HT-29 (cell line): ENCODE results near the gene TBC1D2B. TPM values are rescaled to one million over a fixed set of nuclear protein-coding genes. Genes with fewer than 3 reads are reported as not detected.
A peak's percentile ranks its signal among the peaks of the same experiment; 100 is the strongest.
"Not testable (repeated sequence)": the region's sequence is repeated elsewhere in the genome, so short reads cannot be mapped to it uniquely, and the experiment has no call there.

ENCODE experiments used
- DNase-seq: peaks from one replicate; pipeline ENCODE4 v3.0.0-alpha.2; 2015; ENCODE audit warnings: low spot score
- total RNA-seq: library from RNA; depleted of rRNA; stranded (reverse); fragments of >200 nt; shearing (Covaris generic); gene quantifications from 2 replicates; pipeline ENCODE4 v1.2.3, GENCODE V29; 2014

TBC1D2B gene
- total RNA-seq, 1 experiment from 2014 or later, result 20.4 TPM

DNA sequence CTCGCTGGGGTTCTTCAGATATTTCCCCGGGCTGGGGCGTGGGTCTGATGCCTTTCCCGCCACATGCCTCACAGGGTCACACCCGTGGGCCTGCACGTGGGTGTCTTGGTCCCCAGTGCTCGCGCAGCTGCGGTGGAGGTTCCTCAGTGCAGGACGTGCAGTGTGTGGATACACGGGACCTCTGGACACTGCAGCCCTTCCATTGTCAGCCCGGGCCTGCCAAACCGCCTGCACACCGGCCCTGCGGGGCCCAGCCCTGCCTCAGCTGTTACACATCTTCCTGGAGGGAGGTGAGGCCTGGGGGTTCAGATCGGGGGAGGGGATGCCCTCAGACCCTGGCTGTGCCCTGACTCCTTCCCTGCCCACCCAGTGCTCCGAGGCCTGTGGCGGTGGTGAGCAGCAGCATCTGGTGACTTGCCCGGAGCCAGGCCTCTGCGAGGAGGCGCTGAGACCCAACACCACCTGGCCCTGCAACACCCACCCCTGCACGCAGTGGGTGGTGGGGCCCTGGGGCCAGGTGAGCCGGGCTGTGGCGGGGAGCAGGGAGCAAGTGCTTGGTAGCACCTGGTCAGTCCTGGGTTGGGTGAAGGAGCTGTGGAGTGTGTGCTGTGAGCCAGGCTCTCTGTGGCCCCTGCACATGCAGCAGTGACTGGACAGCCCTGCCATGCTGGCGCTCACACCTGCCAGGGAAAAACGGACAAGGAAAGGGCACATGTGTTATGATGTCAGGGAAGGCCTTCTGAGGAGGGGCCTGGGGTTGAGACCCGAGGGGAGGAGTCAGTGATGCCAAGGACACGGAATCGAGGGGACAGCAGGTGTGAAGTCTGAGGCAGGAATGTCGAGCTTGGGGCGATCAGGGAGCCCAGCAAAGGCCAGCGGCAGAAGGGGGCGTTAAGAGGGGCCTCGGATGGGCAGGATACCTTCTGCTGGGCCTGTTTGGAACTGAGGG lies 88.9 kb downstream of the TBC1D2B start:
- no peak for DNase-seq

DNA sequence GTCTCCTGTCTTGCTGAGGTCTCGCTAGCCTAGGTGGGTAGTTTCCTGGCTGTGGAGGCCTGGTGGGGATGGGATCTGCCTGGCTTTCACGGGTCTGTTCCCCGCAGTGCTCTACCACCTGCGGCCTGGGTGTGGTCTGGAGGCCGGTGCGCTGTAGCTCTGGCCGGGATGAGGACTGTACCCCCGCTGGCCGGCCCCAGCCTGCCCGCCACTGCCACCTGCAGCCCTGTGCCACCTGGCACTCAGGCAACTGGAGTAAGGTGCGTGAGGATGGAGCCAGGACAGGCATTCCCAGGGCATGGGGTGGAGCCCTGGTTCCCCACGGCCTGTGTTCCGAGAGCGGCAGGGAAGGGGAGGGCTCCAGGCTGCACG lies 89.8 kb downstream of the TBC1D2B start:
- DNase-seq, result peak; percentile 63

DNA sequence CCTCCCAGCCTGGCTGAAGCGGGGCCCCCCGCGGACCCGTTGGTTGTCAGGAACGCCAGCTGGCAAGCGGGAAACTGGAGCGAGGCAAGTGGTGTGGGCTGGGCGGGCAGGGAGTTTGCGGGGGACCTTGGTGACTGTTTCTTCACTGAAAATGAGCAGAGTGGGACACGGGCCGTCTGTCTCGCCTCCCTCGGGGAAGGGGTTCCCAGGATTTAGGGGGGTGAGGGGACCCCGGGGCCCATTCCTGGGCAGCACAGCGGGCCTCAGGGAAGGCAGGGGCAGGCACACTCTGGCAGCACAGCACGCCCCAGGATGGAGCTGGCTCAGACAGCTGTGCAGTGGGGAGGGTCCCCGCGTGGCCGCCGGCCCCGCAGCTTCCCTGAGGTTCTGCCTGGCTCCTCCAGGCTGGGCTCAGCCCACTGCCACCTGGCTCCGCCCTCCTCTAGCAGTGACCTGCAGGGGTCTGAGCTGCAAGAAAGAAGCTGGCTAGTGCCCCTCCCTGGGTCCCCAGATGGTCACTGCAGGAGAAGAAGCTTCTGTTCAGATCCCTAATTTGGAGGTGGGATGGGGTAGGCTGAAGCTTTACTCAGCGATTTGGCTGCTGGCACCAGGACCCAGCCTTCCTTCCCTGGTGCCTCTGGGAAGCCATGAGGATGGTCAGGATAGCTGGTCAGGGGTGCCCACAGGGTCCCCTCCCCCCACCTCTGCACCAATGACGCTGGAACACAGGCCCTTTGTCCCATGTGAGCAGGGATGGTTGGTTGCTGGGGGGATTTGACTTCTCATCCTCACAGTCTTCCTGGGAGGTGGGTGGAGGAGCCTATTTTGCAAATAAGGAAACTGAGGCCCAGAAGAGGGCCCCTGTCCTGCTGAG lies 90.4 kb downstream of the TBC1D2B start:
- DNase-seq, result no peak

DNA sequence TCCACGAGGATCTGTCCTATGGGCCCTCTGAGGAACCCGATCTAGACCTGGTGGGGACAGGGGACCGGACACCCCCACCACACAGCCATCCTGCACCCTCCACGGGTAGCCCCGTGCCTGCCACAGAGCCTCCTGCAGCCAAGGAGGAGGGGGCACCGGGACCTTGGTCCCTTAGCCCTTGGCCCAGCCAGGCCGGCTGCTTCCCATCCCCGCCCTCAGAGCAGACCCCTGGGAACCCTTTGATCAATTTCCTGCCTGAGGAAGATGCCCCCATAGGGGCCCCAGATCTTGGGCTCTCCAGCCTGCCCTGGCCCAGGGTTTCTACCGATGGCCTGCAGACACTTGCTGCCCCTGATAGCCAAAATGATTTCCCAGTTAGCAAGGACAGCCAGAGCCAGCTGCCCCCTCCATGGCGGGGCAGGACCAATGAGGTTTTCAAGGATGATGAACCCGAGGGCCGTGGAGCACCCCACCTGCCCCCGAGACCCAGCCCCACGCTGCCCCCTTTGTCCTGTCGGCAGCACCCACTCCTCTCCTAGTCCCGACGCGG lies 91.5 kb downstream of the TBC1D2B start:
- DNase-seq, result no peak

DNA sequence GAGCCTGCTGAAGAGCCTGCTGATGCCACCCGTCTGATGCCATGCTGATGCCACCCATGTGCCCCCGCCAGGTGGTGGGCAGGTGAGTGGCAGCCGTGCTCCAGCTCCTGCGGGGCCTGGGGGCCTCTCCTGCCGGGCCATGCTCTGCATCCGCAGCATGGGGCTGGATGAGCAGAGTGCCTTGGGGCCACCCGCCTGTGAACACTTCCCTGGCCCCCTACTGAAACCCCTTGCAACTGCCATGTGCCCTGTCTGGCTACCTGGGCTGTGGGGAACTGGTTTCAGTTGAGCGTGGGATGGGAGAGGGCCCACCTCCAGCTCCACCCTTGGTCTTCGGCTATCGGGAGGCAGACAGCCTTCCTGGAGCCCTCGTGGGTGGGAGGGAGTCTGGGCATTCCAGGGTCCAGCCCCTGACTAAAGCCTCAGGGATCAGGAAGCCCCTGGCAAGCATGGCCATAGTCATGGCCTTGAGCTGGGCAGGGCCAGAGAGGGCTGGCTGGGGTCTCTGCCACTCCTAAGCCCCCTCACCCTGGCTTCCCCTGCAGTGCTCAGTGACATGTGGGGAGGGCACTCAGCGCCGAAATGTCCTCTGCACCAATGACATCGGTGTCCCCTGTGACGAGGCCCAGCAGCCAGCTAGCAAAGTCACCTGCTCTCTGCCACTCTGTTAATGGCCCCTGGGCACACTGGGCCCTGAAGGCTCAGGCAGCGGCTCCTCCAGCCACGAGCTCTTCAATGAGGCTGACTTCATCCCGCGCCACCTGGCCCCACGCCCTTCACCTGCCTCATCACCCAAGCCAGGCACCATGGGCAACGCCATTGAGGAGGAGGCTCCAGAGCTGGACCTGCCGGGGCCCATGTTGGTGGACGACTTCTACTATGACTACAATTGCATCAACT lies 92.2 kb downstream of the TBC1D2B start:
- DNase-seq, result no peak

DNA sequence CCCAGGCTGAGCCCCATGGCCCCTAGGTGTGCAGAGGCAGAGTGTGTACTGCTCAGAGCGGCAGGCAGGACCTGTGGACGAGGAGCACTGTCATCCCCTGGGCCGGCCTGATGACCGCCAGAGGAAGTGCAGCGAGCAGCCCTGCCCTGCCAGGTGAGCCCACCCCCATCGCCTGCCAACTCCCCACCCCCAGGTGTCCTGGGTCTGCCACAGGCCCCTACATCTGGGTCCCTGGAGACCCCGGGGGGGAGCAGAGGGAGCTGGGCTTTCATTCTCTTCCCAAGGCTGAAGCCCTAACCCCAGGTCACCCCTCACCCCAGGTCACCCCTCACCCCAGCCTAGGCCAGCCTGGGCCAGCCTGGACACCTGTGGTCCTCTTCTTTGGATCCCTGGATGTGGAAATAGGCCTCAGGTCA lies 93.1 kb downstream of the TBC1D2B start:
- DNase-seq, result no peak

DNA sequence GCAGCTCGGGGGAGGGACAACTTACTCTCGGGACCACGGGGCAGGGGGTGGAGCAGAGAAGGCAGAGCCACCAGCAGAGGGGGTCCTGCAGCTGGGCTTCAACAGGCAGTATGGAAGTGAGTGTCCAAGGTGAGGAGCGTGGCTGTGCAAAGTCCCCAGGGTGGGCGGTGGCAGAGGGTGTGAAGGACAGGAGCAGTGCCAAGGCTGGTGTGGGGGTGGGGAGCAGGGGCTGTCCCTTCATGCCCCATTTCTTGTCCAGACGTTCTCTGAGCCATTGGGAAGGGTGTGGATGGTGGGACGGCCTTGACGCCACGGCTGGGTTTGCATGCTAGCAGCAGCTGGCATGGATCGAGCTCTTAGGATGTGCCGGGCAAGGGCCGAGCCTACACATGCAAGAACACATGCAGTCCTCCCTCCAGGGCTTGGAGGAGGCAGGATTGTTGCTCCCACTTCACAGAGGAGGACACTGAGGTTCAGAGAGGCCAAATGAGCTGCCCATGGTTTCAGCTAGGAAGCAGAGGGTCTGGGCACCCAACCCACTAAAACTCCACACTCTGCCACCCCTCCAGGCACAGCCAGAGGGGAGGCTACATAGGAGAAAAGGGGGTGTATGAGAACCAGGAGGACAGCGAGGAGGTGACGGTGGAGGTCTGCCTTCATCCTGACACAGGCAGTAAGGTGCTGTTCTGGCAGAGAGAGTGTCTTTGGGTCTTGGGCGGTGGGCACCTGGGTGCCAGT lies 93.6 kb downstream of the TBC1D2B start:
- DNase-seq, result no peak

DNA sequence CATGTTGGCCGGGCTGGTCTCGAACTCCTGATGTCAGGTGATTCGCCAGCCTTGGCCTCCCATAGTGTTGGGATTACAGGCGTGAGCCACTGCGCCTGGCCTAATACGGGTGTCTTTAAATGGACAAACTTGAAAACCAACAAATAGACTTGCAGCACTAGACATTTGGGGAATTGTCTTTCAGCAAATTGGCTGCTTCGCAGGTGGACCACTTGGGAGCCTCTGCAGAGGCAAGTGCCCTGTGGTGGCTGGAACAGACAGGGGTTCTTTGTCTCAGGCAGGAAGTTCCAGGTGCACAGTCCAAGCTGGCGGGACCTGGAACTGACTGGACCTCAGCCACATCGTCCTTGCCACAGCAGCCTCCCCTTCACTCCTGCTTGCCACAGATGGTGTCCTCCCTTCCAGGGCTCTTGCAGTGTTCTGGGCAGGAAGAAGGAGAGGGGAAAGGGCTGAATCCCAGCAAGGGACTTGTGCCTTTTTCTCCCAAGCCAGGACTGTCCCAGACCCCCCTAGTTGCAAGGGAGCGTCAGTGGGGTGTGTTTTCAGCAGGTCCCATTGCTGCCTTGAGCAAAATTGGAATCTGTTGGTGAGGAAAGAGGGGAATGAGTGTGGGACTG lies 94.3 kb downstream of the TBC1D2B start:
- DNase-seq, result no peak

DNA sequence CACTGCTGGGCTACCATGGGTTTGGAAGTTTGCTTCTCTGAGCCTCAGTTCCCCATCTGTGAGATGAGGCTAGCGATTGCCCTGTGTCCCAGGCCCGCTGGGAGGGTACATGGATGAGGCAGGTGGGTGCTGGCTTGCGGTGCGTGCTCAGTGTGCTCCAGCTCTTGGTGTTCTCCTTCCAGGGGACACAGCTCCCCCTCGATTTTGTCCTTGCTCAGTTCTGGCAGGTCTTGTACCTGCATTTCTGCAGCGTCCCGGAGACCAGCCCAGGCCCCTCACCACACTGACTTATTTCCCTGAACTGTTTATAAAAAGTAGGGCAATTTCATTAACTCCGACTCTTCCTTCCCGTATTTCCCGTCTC lies 95.4 kb downstream of the TBC1D2B start:
- no peak for DNase-seq

DNA sequence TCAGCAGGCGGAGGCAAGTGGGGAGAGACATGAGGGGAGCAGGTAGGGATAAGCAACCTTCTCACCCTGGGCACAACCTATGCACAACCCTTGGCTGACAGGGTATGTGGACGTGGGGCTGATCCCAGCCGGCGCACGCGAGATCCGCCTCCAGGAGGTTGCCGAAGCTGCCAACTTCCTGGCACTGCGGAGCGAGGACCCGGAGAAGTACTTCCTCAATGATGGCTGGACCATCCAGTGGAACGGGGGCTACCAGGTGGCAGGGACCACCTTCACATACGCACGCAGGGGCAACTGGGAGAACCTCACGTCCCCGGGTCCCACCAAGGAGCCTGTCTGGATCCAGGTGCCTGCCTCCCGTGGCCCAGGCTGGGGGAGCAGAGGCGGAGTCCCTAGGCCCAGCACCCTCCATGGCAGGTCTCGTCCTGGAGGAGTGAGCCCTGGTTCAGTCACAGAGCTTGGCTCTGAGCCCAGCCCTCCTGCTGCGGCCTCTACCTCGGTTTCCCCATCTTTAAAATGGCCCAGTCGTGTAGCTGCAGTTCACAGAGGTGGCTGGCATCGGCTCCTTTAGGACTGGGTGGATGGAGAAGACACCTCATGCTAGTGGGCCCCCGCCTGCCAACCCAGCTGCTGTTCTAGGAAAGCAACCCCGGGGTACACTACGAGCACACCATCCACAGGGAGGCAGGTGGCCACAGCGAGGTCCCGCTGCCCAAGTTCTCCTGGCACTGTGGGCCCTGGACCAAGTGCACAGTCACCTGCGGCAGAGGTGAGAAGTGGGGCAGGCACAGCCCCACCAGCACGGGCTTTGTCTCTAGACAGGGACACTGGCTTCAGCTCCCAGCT lies 96.0 kb downstream of the TBC1D2B start:
- DNase-seq, result no peak

DNA sequence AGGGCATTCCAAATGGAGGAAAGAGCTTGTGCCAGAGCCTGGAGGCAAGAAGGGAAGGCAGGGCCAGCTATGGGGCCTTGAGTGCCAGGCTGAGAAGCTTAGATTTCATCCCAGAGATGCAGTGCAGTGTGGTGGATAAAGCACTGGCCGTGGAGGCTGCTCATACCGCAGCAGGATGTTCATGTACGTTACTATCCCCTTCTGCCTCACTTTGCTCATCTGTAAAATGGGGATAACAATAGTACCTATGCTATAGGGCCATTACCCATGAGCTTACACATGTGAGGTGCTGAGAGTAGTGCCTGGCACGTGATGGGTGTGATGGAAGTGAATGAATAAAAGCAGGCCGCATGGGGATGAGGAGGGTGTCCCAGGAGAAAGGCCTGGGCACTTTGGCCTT lies 96.8 kb downstream of the TBC1D2B start:
- DNase-seq, result not testable (repeated sequence)

DNA sequence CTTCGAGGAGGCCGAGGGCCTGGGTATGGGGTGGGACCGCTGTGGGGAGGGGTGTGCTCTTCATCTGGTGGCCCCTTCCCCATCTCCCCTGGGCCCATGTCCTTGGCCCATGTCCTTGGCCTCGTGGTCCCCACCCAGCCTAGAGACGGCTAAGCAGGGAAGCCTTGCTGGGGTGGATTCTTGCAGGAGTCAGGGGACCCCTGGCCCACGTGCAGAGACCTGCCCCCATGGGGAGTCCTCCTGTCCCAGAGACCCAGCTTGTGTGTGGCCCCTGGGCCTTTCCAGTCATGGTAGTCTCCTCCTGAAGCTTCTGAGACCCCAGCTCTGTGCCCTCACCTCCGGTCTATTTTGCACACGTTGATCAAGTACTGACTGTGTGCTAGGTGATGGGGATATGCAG lies 97.4 kb downstream of the TBC1D2B start:
- no peak for DNase-seq

DNA sequence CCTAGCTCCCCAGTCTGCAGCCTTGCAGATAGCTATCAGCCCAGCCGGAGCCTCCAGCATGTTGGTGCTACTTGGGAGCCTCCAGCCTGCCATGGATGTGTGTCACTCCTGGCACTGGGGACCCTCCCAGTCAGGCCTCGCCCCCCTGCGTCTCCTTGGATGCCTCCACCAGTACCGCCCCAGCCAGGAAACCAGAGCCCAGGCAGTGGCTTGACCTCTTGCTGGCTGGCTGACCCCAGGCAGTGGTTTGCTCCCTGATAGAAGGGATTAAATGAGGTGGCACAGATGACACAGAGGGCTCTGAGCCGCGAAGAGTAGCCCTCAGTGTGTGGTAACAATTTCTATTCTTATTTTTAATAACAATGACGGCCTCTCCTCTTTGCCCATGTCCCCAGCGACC lies 98.4 kb downstream of the TBC1D2B start:
- DNase-seq, result not testable (repeated sequence)

DNA sequence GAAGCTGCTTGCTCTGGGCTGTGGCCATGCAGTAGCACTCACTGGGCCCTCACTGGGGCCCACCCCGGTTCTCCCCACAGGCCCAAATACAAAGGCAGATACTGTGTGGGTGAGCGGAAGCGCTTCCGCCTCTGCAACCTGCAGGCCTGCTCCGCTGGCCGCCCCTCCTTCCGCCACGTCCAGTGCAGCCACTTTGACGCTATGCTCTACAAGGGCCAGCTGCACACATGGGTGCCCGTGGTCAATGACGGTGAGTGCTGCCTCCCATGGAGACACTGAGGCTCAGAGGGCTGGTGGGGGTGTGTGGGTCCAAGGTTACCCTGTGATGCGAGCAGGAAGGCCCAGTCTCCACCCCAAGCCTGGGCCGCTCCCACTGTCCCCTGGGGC lies 98.8 kb downstream of the TBC1D2B start:
- DNase-seq, result not testable (repeated sequence)

DNA sequence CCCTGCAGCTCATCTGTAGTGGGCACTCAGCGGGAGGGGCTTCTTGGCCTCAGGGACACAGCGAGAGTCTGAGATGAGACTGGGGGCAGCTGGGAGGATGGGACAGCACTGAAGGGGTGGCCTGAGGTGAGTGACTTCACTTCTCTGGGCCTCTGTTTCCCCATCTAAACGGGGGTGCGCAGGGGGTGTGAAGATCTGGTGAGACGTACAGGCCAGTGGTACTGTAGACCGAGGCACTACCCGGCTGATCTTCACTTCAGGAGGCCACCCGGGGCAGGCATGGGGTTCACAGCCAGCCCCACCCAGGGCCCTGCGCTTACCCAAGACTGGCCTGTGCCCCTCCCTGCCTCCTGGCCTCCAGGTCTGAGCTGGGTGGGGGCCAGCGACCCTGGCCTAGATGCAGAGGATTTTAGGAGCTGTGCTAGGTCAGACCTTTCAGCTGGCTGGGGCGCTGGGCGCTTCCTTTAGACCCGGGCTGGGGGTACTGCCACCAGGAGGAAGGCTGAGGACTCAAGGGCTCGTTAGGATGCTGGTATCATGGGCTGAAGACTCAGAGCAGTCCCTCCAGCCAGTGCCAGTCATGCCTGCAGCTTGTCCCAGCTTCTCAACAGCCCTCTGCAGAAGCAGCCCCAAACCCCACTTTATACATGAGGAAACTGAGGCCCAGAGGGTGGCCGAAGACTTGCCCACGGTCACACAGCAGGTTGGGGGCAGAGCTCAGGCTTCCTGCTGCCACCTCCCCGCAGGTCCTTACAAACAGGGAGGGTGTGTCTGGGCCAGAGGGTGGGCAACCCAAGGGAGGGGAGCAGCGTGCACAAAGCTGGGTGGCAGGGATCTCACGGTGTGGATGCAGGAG lies 99.4 kb downstream of the TBC1D2B start:
- not testable (repeated sequence) for DNase-seq

DNA sequence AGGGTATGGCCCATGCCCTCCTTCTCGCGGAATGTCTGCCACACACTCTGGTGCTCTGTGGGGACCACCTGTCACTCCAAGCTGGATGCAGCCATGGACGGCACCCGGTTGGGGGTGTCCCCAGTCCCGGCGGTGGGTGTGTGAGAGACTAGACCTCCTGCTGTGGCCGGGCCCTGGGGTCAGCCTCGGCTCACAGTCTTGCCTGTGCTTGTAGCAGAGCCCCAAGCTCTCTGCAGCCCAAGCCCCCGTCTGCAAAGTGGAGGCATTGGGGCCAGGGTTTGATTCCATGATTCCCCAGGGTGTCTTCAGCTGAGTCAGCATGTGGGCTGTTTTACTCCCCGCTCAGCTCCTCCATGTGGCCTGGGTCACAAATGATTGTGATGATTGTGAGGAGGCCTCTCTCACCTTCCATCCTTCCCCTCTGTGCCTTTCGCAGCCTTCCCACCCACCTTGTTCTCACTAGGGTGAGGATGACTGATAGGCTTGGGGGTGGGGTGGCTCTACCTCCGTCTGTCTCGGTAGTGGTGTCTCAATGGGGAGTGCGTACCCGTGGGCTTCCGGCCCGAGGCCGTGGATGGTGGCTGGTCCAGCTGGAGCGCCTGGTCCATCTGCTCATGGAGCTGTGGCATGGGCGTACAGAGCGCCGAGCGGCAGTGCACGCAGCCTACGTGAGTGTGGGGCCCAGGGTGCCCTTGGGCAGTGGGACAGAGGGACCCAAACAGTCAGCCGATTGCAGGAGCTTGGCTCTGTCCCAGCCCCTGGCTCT lies 100.6 kb downstream of the TBC1D2B start:
- DNase-seq, result not testable (repeated sequence)

DNA sequence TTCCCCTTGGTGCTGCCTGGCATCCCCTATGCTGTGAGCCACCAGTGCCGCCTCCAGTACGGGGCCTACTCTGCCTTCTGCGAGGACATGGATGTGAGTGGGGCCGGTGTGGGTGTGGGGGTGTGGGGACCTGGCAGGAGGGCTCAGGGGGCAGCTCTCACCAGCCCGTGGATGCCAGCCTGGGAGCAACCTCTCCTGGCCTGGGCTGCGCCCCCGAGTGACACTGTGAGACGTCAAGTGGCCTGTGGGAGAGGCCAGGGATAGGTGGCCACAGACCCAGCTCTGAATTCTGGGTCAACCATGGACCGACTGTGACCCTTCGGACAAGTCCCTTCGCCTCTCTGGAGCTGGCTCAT lies 101.4 kb downstream of the TBC1D2B start:
- not testable (repeated sequence) for DNase-seq
